NCI-H2227 (cell line): ENCODE results near the gene WFDC12.
A peak's percentile ranks its signal among the peaks of the same experiment; 100 is the strongest.

ENCODE experiments used
- DNase-seq: peaks from one replicate; lab custom pipeline; 2025; ENCODE audit not compliant: unreplicated experiment; lab: John Stamatoyannopoulos, UW

WFDC12 gene

DNA sequence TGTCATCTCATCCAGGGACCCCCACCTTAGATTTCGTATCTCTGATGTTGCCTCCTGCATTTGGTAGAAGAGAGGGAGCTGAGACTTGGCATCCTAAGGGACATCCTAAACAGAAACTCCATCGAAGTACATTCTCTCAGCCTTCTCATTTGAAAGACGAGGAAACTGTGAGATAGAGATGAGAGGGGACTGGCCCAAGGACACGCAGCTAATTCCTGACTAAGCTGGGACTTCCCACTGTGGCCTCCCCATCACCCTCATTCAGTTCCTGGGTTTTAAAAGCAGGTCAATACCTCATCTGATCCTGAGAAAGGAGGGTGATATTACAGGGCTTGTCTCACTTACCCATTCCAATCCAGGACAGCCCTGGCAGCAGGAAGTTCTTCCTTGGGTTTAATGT is 8.4 kb downstream of the WFDC12 start:
- no peak for DNase-seq

DNA sequence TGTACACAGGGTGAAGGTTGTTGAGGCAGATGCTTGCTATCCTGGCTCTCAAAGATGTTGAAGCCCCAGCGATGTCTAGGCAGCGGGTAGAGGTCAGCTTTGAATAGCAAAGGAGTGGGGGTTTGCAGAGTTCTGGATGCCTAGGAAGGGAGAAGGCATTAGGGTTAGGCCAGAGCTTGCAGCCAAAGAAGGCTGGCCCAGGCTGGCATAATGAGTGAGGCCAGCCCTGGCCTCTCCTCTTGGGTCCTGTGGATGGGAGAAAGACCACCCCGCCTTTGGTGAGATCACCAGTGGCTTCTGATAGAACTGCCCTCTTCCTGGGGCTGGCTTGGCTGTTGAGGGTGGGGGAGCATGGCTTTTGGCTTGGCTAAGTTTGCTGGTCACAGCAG is 8.9 kb downstream of the WFDC12 start:
- no peak for DNase-seq

DNA sequence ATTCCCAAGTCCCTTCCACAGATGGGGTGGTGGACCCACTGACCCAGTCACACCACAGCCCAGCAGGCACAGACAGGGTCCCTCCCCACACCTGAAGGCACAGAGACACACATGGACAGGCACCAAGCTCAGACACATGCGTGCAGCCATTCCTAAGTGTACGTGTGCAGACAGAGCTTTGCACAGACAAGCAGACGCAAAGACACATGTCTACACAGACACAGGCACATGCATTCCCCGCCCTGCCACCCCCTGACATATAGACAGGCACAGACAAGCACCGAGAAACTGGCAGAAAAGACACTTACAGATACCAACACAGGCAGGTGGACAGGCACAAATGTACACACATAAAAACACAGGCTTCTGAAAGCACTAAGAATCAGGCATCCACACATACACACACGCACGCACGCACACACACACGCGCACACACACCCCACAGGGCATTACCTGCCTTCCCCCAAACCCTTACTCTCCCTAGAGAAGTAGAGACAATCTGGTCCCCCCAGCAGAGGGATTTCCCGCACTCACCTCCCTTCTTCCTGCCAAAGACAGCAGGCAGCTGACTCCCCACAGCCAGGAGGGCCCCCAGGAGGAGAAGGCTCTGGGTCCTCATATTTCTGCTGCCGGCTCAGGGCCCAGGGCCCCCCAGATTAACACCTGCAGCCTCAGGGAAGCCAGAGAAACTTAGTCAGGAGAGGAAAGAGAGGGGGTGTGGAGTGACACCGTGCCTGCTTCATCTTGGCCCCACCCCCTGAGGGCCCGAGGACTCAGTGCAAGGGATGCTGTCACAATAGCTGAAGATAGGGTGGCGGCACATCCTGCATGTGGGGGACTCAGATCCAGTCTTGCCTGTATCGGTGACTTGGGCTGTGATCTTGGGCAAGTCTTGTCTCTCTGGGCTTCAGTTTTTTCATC is 9.5 kb downstream of the WFDC12 start, which contains the start of gene WFDC5:
WFDC5 (minus strand) TSS at position 710 of the 921 bp plus-strand sequence; CDS start at position 619, 91 bp downstream.
- DNase-seq, result no peak

DNA sequence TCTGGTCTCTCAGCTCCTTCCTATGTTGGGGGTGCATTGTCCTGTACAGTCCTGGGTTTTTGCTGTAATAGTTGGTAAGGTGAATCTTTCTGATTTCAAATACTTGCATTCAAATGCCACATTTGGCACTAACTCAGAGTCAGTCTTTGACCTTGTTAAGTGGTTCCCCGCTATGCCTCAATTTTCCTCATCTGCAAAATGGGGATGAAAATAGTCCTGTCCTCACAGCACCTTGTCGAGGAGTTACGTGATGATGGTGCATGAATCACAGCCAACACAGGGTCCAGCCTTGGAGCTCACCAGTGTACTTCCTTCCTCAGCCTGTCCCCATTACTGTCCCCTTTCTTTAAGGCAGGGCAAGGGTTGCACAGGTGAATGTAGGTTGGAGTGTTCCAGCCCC is 10.4 kb downstream of the WFDC12 start:
- no peak for DNase-seq

DNA sequence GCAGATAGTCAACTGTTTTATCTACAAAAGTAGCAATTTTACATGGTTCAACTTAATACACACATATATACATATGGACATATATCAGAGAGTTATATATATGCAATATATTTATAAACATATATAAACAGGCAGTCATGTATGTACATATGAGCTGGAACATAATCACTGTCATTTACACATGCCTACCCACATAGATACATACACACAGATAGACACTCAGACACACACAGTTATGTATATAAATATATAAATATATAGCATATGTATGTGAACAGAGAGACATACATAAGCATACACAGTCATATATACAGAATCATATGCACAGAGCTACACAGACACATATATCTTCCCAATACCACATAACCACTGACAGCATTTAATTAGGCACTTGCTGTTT is 11.5 kb downstream of the WFDC12 start:
- DNase-seq, result no peak

DNA sequence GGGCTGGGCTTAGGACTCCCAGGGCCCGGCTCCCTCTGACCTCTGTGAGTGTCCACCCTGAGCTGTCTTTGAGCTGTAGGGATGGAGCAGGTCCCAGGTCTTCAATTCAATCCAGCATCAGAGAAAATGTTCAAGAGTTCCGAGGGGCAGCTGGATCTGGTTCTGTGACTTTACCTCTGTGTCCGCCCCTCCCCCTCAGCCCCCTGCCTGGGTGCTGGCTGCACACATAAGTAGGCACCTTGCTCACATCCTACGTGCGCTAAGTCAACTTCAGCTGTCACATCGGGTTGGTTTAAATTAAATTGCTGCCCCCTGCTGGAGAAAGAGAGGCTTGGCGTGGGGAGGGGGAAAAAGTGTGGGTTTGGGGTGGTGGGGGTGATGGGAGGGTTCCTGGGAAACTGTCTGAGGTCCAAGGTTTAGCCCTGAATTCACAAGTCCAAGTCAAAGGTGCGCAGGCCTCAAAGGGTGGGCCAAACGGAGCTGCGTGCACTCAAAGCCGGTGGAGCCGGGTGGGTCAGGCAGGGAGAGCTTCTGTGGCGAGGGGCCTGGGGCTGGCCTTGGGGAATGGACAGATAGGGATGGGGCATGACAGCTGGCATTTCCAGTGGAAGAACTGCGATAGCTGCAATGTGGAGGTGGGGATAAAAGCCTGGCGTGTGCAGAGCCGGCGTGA is 12.3 kb downstream of the WFDC12 start:
- no peak for DNase-seq

DNA sequence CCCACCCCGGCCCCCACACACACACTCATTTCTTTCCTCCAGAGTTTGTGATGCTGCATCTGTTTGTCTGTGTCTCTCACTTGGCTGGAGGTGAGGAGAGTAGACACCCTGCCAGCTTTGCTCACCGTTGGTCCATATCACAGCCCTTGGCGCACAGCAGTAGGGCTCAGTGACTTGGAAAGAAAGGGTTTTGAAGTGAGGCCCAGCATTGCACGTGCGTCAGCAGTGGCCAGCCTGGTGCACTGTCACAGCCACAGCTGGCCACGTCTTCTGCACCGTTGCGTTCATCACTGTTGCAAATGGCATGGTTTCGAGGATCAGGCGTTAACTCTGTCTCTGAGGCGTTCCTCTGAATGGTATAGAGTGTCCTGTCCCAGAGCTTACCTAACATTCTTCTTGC is 13.0 kb downstream of the WFDC12 start:
- DNase-seq, result no peak

DNA sequence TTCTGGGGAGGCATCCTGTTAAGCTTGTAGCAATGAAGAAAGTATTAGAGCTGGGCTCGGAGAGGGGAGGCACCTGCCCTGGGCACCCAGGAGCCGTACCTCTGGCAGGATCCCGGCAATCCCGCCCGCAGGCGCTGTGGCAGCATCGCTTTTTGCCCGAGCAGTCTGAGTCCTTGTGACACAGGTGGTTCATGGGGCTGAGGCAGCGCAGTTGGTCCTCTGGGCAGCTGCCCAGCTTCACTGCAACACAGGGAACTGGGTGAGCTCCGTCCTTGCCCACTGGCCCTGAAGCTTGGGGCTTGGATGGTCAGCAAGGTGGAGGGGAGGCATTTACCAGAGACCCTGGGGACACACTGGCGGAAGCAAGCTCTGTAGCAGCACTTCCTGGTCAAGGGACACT is 14.0 kb downstream of the WFDC12 start:
- DNase-seq, result no peak

DNA sequence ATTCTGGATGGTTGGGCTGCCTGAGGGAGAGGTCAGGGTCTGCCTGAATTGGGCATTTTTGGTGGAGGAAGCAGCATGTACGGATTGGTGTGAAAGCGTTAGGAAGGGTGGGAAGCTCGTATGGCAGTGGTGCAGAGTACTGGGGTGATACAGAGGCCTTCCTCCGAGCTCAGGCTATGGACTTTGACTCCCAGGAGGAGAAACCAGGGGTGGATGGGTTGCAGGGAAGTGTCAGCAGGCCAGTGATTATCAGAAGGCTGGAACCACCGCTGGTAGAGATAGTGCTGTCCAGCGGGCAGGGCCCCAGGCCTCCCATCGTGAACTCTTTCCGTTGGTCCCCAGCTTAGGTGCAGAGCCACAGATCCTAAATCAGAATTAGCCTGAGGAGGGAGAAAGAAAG is 14.6 kb downstream of the WFDC12 start:
- DNase-seq, result no peak

DNA sequence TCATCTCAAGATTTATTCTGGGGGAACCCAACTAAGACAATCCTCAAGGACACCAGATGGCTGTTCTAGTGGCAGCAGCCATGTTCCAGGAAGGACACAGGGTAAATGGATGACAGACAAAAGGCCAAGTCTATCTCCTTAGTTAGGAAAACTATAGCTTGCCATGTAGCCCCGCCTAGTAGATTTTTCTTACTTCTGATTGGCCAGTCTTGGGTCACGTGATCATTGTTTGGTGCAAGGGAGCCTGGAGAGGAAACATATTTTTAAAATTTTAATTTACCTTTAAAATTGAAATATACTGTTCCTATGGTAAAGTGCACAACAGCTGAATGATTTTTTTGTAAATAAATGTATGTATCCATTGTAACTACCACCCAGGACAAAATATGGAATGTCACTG is 18.9 kb downstream of the WFDC12 start:
- no peak for DNase-seq

DNA sequence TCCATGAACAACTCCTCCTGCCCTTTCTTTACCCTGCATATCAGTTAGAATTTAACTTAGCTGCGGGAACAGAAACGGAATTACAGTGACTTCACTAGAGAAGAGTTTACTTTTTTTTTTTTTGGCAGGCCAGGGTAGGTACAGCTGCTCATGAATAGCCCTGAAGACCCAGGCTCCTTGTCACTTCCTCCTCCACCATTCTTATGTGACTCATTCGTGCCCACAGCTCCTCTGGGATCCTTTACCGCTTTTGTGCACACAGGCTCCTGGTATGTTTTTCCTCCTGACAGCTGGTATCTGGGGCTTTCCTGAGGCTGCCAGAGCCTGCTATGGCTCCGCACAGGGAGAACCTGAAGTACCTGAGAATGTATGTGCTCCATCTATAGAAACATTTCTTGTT is 19.5 kb downstream of the WFDC12 start:
- DNase-seq, result no peak

DNA sequence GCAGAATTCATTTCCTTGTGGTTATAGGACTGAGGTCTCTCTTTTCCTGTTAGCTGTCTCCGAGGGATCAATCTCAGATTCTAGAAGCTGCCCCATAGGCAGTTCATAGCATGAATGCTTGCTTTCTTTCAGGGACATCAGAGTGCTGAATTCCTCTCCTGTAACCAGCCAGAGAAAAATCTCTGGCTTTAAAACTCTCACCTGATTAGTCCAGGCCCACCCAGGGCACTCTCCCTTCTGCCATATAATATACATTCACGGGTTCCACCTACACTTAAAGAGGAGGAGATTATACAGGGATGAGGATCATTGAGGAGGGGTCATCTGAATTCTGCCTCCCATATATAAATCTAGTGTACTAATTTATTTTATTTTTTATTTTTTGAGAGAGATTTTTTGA is 21.2 kb downstream of the WFDC12 start:
- DNase-seq, result no peak

DNA sequence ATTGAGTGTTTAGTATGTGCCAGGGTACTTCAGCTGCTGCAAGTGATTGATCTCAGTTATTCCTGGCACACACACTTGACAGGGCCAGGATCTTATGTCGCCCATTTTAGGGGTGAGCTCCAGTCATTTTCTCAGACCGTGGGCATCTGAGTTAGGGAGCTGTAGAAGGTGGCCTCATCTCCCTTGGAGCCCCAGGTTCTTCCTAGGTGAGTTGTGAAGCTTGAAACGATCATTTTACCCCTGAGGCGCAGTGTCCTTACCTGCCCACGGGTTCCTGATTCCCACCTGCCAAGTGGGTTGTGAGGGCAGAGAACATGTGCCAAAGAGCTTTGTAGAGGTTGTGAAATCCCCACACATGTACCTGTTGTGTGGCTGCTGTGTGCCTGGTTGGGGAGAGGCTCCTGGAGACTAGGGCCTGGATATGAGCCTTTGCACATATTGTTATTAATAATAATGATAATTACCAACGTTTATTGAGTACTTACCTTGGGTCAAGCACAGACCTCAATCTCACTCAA is 22.9 kb downstream of the WFDC12 start:
- no peak for DNase-seq

DNA sequence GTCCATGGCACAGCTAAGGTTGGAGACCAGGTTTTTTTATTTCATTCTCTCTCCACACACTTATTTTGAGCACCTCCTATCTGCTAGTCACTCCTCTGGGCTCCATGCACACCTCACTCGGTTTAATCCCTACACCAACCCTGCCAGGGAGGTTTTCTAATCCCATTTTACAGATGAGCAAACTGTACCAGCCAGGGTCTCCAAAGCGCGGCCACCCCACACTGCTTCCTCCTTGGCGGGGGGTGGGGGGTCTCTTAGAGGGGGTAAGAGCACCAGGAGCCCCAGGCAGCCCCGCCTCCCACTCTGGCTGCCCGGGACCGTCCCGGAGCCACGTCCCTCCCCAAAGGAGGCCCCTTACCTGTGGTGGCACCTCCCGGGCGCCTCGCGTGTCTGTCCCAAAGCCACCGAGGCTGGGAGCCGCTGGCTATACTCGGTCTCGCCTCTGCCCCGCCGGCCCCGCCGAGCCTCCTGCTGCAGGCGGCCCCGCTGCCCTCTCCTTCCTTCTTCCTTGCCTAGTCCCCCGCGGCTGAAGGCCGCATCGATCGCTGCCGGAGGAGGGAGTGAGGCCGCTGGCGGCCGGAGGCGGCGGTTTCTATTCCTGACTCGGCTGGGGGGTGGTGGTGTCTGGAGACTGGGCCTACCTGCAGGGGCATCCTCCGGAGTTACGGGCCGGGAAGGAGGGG is 23.6 kb downstream of the WFDC12 start, which contains the start of gene KCNS1:
KCNS1 (minus strand) TSS at position 565 of the 683 bp plus-strand sequence. CDS start 1,891 bp downstream, outside the sequence.
- peak; percentile 69 for DNase-seq

DNA sequence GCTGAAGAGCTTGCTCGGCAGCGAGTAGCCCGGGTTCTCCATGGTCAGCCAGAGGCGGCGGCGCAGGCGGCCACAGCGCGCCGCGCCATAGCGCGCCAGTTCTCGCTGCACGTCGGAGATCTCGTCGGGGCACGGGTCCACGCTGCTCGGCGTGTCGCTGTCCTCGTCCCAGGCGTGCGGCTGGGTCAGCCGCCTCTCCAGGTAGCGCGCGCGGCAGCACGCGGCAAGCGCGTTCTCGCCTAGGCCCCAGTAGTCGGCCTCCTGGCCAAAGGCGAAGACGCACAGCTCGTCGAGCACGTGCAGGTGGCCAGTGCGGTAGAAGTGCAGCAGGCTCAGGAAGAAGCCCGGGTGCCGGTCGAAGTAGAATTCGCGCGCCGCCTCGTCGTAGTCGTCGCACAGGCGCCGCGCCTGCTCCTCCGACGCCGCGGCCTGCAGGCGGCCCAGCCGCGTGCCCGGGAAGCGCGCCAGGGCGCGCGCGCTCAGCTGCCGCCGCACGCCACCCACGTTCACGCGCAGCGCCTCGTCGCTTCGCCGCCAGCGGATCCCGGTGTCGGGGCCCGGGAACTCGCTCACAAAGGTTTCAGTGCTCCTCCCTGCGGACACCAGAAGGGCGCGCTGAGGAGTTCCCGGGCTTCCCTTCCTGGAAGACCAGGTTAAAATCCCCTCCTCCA is 26.0 kb downstream of the WFDC12 start:
- DNase-seq, result no peak

DNA sequence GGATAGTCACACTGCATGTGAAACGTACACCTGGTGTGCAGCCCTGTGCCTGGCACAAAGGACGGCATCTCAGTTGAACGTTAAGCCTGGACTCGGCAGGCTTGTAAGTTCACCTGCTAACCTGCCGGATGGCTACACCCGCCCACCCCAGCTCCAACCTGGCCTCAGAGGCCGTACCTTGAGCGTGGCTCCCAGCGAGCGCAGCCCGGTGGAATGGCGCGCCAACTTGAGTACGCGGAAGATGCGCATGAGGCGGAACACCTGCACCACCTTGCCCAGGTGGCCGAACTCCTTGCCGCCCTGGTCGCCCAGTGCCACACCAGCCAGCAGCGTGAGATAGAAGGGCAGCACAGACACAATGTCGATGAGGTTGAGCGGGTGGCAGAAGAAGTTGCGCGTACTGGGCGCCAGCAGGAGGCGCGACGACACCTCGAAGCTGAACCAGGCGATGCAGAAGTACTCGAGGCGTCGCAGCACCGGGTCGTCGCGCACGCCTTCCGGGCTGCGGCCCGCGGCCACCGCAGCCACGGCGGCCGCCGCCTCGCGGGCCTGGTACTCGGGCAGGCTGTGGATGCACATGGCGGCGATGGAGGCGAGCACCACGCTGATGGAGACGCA is 26.7 kb downstream of the WFDC12 start:
- no peak for DNase-seq

DNA sequence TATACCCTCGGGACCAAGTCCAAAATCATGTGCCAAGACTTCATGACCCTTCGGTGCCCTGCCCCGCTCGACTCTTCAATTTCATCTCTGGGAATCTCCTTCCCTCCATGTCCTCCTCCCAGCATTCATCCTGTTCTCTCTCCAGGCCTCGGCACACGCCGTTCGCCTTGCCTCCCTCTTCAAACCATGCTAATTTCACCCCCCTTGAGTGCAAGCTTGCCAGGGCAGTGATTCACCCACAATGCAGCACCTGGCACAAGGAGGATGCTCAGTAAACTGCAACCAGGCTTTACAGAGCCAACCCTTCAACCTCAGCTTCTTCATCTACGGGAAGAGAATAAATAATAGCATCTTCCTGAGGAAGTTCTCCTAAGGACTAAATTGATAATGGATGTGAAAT is 27.5 kb downstream of the WFDC12 start:
- DNase-seq, result peak; percentile 12

DNA sequence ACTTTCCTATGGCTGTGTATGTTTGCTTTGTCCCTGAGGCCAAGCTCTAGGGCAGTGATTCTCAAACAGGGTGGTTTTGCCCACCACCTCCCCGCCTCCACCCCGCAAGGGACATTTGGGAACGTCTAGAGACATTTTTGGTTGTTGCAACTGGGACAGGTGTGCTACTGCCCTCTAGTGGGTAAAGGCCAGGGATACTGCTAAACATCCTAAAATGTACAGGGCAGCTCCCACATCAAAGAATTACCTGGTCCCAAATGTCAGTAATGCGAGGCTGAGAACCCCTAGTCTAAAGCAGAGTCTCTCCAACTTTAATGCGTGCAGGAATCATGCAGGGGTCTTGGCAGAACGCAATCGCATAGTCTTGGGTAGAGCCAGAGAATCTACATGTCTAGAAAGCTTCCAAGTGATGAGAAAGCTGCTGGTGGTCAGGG is 28.4 kb downstream of the WFDC12 start:
- peak; percentile 24 for DNase-seq

DNA sequence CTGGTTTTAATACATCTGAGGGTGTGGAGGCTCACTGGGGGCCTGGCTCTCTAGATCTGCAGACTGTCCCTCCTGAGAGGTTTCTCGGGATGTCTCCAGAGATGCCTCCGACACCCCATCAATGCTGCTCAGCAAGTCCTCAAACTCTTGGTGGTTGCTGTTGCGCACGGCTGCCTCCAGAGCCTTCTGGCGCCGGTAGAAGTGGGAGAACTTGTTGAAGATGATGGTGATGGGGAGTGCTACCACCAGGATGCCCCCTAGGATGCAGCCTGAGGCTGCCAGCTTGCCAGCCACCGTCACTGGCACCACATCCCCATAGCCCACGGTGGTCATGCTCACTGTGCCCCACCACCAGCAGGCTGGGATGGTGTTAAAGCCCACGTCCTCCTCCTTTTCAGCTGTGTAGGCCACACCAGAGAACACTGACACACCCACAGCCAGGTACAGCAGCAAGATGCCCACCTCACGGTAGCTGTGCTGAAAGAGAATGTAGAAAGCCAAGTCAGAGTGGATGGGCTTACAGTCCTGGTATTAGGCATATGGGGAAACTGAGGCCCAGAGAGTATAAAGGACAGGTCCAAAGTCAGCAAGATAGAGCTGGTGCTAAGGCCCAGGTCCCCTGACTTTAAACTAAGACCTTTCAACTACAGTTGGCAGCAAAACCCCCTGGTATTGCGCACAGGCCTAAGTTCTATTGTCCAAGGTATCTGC is 29.2 kb downstream of the WFDC12 start:
- no peak for DNase-seq

DNA sequence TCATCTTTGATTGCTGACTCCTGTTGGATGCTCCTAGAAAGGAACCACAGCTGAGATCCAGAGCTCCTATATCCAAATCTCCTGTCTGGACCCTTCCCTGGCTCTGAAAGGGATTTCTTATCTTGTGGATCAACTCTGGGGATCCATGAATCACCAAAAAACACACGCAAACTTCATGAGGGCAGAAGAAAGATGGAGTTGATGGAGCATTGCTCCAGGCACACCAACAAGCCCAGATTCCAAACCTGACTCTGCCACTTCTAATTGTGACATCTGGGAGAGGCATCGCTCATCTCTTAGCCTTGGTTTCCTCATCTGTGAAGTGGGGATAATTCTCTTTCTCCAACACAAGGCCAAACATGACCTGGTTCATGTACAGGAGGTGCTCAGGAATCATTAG is 30.1 kb downstream of the WFDC12 start:
- DNase-seq, result no peak
